Measurements from ENCODE around the gene IKZF1.

IKZF1 gene

DNA sequence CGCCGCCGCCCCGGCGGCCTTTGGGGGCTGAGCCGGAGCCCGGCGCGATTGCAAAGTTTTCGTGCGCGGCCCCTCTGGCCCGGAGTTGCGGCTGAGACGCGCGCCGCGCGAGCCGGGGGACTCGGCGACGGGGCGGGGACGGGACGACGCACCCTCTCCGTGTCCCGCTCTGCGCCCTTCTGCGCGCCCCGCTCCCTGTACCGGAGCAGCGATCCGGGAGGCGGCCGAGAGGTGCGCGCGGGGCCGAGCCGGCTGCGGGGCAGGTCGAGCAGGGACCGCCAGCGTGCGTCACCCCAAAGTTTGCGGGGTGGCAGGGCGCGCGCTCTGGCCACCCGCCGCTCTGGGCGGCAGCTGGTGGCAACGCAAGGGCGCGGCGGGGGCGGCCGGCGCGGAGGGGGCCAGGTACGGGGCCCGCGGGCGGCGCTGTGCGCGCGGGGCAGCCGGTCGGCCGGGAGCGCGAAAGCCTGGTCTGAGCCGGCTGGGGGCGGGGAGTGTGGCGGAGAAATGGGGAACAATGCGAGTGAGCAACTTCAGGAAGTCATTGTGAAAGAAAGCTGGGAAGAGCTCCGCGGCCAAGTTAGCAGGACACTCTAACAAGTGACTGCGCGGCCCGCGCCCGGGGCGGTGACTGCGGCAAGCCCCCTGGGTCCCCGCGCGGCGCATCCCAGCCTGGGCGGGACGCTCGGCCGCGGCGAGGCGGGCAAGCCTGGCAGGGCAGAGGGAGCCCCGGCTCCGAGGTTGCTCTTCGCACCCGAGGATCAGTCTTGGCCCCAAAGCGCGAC lies at the start of gene IKZF1:
TSS of gene IKZF1 (plus strand) at position 588 of the 782 bp plus-strand sequence. CDS start 14,346 bp downstream, outside the sequence.
- DNase-seq (ENCODE audit: low spot score): no peak

DNA sequence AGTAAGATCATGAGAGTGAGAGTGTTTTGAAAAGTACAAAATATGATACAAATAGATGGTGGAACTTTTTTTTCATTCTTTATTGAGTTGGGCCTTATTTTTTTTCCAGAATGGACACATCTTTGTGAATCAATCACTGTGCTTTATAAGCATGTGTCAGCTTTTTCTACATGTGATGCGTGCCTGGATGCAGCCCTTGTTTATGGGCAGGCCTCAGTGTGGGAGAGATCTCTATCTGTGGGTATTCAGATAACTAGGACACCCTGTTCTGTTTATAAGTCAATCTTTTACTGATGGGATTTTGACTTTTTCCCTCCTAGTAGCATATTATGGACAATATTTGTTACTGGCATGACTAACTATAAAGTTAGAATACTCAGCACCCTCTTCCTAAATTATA lies 42.9 kb upstream of the IKZF1 start:
- DNase-seq (ENCODE audit: low spot score): no peak

DNA sequence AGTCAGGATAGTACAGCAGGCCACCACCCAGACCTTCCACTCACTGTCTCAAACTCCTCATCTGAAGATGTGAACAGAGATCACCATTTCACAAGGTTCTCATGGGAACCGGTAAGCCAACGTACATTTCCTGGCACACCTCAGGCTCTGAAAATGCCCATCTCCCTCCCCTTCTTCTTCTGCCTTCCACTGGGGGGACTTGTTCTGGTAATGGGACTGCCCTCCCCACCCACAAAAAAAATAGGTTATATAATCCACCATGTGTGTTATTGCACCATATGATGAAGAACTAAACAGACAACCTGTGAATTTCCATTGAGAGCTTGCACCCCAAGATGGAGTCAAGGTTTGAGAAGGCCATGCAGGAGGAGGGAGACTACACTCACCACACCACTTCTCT lies 42.1 kb upstream of the IKZF1 start:
- no peak for DNase-seq (ENCODE audit: low spot score)

DNA sequence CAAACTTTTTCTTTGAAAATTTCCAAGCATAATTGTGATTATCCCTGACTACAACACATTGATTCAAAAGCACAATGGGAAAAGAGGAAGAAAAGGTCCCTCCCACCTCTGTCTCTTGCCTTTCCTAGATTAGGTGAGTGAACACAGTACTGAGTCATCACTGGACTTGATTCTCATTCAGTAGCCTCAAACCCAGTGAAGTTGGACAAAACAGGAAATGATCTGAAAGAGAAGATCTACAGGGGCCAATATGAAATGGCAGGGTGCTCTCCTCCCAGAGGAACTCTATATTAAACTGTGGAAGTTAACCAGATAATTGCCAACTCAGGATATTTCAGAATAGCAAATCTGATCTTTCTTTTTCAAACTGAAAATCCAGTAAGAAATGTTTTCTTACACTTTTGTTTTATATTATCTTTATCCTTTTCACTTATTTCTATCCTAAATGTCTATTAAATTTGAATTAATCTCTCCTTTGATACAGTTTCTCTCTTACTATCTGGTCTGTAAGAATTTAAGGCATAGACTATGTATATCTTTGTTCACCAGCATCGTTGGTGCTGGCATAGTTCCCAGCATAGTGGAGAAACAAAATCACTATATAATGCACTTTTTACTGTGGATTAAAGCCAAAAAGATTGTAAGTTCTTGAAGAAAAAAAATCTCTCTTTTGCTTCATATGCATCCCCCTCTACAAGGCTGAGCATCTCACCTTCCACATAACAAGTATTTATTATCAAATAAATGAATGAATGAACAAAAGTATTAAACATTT lies 41.4 kb upstream of the IKZF1 start:
- DNase-seq (ENCODE audit: low spot score): no peak

DNA sequence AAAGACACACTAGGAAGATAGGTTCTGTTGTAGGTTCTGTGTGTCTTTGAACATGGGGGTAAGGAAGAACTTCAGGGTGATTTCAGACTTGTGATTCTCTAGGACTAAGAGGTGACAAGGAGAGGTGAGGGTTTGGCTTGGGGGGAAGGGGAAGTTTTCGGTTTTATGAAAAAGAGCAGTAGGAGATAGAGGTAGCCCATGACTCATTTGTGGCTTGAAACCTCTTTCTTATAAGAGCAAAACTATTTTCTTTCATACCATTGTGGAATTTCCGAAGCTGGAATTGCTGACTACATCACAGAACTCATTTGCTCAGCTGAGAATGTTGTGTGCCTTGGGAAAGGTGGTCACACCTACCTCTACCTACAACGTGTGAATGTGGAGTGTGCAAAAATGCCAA lies 39.6 kb upstream of the IKZF1 start:
- no peak for DNase-seq (ENCODE audit: low spot score)

DNA sequence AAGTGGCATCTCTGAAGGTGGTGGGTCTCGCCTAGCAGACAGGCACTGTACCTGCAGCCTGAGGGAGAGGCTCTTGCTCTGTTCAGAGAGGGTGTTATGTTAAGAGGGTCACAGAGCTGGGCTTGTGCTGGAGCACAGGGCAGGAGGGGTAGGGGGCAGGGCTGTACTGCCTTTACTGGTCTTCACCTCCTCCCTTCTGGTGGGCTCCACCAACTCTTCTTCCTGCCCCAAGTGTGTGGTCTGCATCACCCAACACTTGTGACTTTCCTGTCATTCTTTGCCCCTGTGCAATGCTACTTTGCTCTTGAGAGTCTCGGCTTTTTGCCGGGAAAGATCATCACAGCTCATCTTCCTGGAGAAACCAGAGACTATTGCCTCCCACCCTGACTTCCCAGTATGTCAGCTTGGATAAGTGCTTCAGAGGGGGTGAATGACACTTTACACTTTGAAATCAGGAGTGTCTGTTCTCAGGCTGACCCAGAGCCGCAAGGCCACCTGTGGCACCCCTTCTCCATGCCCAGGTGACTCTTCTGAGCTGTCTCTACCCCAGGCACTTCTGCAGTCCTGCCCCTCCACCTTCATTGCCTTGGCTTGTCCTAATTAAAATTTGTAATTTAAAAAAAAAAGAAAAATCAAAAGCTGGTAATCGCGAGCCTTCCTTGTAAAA lies 38.4 kb upstream of the IKZF1 start:
- DNase-seq (ENCODE audit: low spot score): no peak

DNA sequence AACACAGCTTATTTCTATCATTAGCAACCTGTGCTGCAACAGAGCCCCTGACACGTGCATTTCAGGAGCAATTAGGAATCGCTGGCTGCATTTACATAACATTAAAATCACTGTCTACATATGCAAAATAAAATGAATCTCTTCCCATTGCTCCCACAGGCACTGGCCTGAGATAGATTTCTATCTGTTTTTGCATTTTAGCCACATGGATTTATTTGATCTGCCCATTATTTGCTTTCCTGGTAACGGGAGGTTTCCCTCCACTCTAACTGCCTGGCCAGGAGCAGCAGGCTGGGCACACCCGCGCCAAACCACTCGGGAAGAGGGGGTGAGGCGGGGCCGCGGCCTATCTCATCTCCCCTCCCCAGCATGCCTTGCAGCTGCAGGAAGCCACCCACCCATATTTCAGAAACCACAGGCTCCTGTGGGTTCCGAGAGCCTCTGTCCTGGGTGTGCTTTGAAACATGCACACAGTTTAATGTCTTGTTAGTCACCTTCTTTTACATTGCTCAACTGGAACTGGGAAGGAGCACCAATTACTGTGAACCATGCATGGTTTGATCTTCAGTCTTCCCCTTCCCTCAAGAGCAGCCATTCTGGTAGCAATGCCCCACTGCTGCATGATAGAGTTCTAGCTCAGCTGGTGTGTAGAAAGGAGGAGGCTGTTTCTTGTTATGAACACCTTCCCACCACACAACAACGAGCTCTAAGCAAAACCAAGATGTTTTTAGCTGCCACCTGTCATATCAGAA lies 37.7 kb upstream of the IKZF1 start:
- no peak for DNase-seq (ENCODE audit: low spot score)

DNA sequence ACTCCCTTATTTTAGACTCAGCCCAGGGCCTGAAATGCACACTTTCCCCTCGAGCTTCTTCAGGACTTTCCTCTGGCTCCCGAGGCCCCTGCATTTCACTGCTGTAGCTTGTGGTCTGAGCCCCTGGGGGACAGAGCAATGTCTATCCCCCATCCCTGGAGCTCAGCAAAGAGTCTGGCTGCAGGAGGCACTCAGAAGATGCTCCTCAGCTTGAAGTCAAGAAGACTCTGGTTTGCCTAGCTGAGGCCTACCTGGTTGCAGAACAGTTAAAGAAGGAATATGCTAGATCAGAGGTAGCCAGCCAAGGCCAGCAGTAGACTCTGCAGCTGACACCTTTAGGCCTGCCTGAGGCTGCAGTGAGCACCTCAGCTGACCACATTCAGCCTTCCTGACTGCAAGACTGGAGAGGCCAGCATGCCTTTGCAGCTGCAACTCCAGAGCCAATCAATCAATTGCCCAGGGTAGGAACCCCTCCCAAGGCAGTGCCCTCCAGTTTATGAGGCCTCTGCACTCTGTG lies 36.9 kb upstream of the IKZF1 start:
- no peak for DNase-seq (ENCODE audit: low spot score)

DNA sequence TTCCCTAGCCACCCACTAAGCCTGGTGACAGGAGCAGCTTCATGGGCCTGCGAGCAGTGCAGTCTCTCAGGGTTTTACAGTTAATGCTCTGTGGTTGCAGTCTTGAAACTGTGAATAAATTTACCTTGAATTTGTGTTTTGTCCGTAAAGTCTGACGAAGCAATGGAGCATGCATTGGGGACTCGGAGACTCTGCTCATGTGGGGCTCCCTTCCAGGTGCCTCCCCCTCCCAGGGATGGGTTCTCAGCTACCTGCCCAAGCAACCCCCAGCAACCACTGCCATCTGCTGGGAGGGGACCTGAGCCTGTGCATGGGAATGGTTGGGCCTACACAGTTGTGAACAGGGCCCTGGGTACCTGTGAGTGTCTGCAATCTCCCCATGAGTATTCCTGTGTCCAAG lies 36.3 kb upstream of the IKZF1 start:
- DNase-seq (ENCODE audit: low spot score): no peak

DNA sequence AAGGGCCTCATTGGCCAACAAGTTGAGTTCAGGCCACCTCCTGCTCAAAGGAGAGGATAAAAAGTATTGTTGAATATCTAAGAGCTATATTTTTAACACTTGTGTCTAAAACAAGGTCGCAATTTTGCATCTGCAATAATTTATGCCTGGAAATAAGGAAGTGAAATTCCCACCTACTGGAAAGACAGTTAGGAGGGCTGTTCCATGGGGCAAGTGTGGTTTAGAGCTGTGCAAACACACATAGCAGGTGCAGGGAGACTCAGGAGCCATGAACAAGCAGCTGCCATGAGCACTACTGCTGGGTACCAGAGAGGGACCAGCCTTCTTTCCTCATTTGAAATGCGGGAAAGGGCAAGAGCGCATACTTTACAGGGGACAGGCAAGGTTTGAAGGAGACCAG lies 35.5 kb upstream of the IKZF1 start:
- DNase-seq (ENCODE audit: low spot score): no peak

DNA sequence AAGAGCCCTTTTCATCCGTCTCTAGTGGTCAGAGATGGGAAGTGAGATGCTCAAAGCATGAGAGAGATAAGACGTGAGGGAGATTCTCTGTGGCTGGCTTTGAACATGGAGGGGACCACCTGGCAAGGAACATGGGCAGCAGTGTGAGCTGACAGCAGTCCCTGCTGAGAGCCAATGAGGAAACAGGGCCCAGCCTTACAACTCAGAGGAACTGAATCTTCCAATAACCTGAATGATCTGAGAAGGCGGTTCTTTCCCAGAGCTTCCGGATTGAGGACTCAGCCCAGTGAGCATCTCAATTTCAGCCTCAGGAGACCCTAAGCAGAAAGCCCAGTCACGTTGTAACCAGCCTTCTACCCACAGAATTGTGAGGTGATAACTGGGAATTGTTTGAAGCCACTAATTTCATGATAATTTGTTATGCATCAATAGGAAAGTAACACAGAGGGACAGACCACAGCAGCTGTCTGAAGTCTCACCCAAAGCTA lies 33.9 kb upstream of the IKZF1 start:
- DNase-seq (ENCODE audit: low spot score): no peak

DNA sequence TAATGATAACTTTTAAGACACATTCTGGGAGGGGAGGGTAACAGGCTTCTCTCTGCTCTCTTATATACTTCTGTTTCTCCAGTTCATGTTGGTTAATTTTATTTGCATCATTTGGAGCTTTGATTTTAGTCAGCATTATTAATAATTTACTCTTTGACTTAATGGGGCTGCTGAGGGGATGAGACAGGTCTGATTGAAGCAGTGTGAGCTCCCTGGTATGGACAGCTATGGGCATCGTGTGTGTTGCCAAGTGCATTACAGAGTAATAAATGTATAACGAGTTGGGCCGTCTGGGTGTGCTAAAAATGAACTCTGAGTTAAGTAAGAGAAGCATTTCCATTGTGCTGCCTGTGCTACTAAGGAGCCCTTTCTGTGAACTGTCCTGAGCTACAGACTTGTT lies 31.7 kb upstream of the IKZF1 start:
- no peak for DNase-seq (ENCODE audit: low spot score)

DNA sequence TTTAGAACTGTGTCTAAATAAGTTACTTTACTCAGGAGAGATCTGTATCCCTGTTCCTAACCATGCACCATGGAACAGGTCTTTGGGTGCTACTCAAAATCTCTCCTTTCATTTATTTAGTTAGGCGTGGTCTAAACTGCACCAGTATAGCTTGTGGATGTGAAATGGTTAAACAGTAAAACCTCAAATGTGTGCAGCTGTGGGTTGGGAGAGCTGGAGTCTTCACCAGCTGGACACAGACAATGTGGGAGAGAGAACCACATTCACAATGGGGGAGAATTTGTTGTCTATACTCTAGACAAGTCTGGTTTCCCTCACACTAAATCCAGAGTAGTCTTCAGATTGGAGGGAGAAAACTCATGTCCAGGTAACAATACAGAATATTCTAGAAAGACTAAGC lies 31.2 kb upstream of the IKZF1 start:
- no peak for DNase-seq (ENCODE audit: low spot score)

DNA sequence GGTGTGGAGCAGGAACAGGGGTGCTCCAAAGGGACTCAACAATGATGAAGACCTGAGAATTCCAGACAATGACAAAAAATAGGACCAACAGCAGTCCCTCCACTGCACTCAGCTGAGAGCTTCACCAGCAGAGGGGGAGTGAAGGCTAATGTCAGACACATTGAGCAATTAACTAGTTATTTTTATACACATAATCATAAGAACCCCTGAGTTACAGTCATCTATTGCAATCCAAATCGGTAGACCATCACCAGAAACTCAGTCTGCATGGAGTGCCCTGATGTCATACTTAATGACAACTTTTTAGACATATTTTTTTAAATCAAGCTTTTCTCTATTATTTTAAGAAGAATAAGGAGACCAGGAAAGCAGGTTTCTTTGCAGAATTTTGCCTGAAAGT lies 30.6 kb upstream of the IKZF1 start:
- no peak for DNase-seq (ENCODE audit: low spot score)

DNA sequence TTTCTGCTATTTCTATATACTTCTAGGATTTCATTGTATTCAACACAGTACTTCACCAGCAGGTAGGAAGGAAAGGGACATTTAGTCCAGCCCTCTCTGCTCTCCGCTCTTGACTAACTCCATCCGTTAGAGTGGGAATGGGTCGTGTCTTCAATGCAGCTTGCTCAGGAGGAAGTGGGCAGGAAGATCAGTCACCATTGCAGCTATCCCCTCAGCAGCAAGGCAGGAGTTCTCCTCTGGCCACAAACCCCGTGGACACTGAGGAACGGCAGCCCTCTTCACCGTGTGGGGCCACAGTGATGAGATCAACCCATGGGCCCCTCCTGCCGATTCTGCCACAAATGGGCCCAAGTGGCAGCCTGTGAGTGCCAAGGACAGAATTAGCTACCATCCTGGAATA lies 30.2 kb upstream of the IKZF1 start:
- DNase-seq (ENCODE audit: low spot score): no peak

DNA sequence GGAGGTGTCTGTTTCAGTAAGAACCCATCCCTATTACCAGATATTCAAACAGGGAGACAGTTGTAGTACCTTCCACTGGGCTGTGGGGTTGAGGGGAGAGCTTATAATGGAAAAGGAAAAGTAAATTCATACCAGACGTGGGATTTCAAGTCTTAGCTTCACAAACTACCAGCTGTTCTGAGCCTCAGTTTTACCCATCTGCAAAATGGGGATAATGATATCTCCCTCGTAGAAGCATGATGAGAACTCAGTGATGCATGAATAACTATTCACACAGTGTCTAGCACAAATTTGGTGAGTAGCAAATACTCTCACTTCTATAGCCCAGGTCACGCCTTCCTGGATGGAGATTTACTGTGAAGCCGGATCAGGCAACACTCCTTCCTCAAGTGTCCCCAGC lies 29.1 kb upstream of the IKZF1 start:
- DNase-seq (ENCODE audit: low spot score): no peak

DNA sequence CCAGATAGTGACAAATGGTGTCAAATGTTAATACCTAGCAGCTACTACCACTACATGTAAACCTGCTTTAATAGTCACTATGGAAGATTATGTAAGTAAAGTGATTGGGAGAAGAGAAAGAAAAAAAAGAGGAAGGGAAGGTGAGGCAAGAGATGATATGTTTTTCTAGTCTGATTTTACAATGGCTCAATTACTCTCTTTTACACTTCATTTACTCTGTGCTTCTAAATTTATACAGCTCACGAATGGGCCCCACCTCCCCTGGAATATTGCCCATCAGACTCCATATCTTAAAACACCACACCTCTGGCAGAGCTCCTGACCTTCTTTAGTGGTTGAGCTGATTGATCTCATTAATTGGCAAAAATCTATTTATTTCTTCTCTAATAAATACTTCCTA lies 28.0 kb upstream of the IKZF1 start:
- DNase-seq (ENCODE audit: low spot score): no peak

DNA sequence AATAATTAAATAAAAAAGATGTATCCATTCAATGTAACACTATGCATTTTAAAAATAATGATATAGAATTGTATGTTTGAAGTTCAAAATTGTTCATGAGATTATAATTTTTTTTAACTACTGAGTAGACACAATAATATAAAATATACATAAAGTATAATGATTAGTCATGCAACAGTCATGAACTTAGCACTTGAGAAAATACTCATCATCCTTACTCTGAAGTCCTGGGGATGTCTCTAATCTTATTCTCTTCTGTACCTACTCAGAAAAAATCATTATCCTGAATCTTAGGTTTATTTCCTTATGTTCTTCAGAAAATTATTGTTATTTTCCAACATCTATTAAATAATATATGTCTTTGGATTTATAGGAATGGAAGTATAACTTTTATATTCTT lies 26.4 kb upstream of the IKZF1 start:
- no peak for DNase-seq (ENCODE audit: low spot score)

DNA sequence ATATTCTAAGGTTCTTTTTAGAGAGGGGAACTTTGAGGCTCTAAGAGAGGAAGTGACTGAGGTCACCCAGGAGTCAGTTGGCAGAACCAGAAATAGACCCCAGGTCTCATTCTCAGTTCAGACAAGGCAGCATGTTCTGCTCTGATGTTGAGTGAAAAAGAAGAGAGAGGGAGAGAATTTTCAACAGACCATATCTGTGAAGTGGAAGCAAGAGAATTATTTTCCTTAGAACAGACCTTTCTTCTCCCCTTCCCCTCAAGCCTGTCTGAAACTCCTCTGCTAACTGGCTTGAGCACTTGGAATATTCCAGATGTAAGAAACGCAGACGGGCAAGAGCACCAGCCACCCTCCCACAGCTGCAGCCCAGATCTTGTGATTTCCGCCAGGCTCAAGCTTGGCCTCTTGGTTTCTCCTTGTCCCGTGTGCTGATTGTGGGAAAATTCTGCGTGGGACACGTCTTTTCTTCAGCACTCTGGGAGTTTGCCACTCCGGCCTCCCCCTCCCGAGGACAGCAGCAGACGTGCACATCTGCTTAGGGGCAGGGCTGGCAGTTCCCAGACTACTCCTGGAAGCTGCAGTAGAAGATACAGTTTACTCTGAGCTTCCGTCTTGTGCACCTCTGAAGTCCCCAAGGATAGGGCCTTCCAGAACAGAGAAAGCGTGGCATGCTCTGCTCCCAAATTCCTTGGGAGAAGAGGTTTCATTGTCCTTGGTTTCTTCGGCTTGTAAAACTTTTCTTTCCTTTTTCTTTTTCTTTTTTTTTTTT lies 22.7 kb upstream of the IKZF1 start:
- no peak for DNase-seq (ENCODE audit: low spot score)

DNA sequence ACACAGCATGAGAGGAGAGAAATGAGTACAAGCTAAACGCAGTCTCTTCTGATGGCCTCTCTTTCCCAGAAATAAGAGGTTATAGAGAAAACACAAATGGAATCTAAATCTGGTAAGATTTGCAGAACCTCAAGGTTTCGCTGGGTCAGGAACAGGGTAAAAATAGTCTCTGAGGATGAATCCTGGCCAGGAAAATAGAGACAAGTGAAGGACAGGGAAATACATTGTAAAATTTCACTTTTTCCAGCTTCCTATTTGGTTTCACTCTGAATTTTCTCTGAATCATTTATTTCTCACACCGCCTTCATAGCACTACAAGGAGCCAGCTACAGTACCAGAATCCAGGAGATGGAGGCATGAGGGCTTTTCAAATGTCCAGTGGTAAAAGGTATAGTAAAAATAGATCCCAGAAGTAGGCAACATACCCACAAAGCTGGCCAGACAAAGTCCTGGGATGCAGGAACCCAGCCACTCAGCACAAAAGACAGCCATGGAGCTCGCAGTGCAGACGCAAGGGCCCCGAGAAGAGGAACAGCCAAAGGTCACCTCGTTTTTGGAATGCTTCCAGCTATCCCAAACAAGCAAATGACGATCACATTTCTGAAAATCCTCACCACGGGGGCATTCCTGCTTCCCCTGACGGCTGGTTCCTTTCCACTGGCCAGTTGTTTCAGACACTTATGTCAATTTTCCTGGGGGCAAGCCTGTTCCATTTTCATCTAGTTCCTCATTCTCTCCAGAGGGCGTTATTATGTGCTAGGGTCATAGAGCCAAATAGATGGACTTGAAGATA lies 21.5 kb upstream of the IKZF1 start:
- DNase-seq (ENCODE audit: low spot score): no peak

All from kidney capillary endothelial cell (primary cell).